MM.1S (cell line): ENCODE measurements around the gene KYNU.
"Not testable (repeated sequence)": the region's sequence is repeated elsewhere in the genome, so short reads cannot be mapped to it uniquely, and the experiment has no call there.

Source experiments
- DNase-seq: peaks from one replicate; pipeline ENCODE4 v3.0.0-alpha.2; 2015
- H2AFZ ChIP-seq: fragments of 300-600 bp; sonication (generic); 2 replicates; pipeline ENCODE4 v1.6.0; 2016; ENCODE audit warnings: antibody characterized with exemption, low read length
- H3F3A ChIP-seq: fragments of 300-600 bp; sonication (generic); 2 replicates; pipeline ENCODE4 v1.6.1; 2016; ENCODE audit warnings: mild to moderate bottlenecking, antibody characterized with exemption, low read length, moderate library complexity, mixed read lengths; ENCODE audit not compliant: insufficient read depth
- H3K27ac ChIP-seq: fragments of 300-600 bp; sonication (generic); 2 replicates; pipeline ENCODE4 v1.5.1; 2016; ENCODE audit warnings: mild to moderate bottlenecking, low read length
- H3K27me3 ChIP-seq: fragments of 300-600 bp; sonication (generic); replicated peaks from 2 replicates; pipeline ENCODE4 v1.6.0; 2016; ENCODE audit warnings: low read length; ENCODE audit not compliant: insufficient read depth
- H3K36me3 ChIP-seq: fragments of 300-600 bp; sonication (generic); replicated peaks from 2 replicates; pipeline ENCODE4 v1.6.1; 2016; ENCODE audit warnings: mild to moderate bottlenecking, low read length, mixed read lengths; ENCODE audit not compliant: insufficient read depth
- H3K4me1 ChIP-seq: fragments of 300-600 bp; sonication (generic); 2 replicates; pipeline ENCODE4 v1.6.1; 2016; ENCODE audit warnings: low read length, mixed read lengths
- H3K4me2 ChIP-seq: fragments of 300-600 bp; sonication (generic); 2 replicates; pipeline ENCODE4 v1.6.0; 2016; ENCODE audit warnings: low read depth, low read length
- H3K4me3 ChIP-seq: fragments of 300-600 bp; sonication (generic); 2 replicates; pipeline ENCODE4 v1.5.1; 2016; ENCODE audit warnings: low read length, mixed read lengths
- H3K79me2 ChIP-seq: fragments of 300-600 bp; sonication (generic); 2 replicates; pipeline ENCODE4 v1.6.1; 2016; ENCODE audit warnings: mixed run types, low read length, mixed read lengths
- H3K9ac ChIP-seq: fragments of 300-600 bp; sonication (generic); 2 replicates; pipeline ENCODE4 v1.6.1; 2016; ENCODE audit warnings: low read length, mixed read lengths
- H3K9me2 ChIP-seq: fragments of 300-600 bp; sonication (generic); replicated peaks from 2 replicates; pipeline ENCODE4 v1.6.1; 2016; ENCODE audit warnings: mild to moderate bottlenecking, low read length, mixed read lengths; ENCODE audit not compliant: insufficient read depth
- H3K9me3 ChIP-seq: fragments of 300-600 bp; sonication (generic); replicated peaks from 2 replicates; pipeline ENCODE4 v1.6.1; 2016; ENCODE audit warnings: mild to moderate bottlenecking, low read length, mixed read lengths; ENCODE audit not compliant: insufficient read depth
- H4K20me1 ChIP-seq: fragments of 300-600 bp; sonication (generic); 2 replicates; pipeline ENCODE4 v1.6.1; 2016; ENCODE audit warnings: mild to moderate bottlenecking, low read length, moderate library complexity, mixed read lengths; ENCODE audit not compliant: insufficient read depth
- CTCF ChIP-seq: fragments of 300-600 bp; sonication (generic); IDR thresholded peaks from 2 replicates; pipeline ENCODE4 v1.5.1; 2016; ENCODE audit warnings: antibody characterized with exemption, low read length, mixed read lengths
- EZH2 ChIP-seq: fragments of 300-600 bp; sonication (generic); optimal IDR thresholded peaks from 2 replicates; pipeline ENCODE3; 2017; ENCODE audit warnings: low read depth, mild to moderate bottlenecking, antibody characterized with exemption, low read length, mixed read lengths
- EZH2phosphoT487 ChIP-seq: fragments of 300-600 bp; sonication (generic); IDR thresholded peaks from 2 replicates; pipeline ENCODE4 v1.6.1; 2018; ENCODE audit warnings: antibody characterized with exemption, low read length

Gene KYNU

GRCh38 chr2:142944721-142945120 lies 67.3 kb downstream of the KYNU start:
- H3K79me2 ChIP-seq = no peaks in the 10 kb centered on the region
- H3K9me3 ChIP-seq = no peaks in the 10 kb centered on the region
- H4K20me1 ChIP-seq = no peaks in the 10 kb centered on the region
- no peak overlapping the region for H3K9ac ChIP-seq
- no peak overlapping the region for H3K27ac ChIP-seq
- H3K36me3 ChIP-seq = no peaks in the 10 kb centered on the region
- H3K4me1 ChIP-seq = no peaks in the 10 kb centered on the region
- H3K4me2 ChIP-seq = no peak overlapping the region
- no peaks in the 10 kb centered on the region for H3K9me2 ChIP-seq
- no peak for DNase-seq
- no peaks in the 10 kb centered on the region for H3F3A ChIP-seq
- TF ChIP-seq CTCF (no peak), EZH2phosphoT487 (no peak), EZH2 (no peak)
- H2AFZ ChIP-seq = no peak overlapping the region
- H3K27me3 ChIP-seq = no peaks in the 10 kb centered on the region
- no peak overlapping the region for H3K4me3 ChIP-seq

GRCh38 chr2:142946941-142947340 lies 69.5 kb downstream of the KYNU start:
- DNase-seq = no peak
- H3K9me3 ChIP-seq = no peaks in the 10 kb centered on the region
- H3F3A ChIP-seq = no peaks in the 10 kb centered on the region
- no peaks in the 10 kb centered on the region for H3K4me1 ChIP-seq
- no peak overlapping the region for H3K27ac ChIP-seq
- no peaks in the 10 kb centered on the region for H3K27me3 ChIP-seq
- H3K79me2 ChIP-seq = no peaks in the 10 kb centered on the region
- H3K9ac ChIP-seq = no peak overlapping the region
- H3K36me3 ChIP-seq = no peaks in the 10 kb centered on the region
- no peak overlapping the region for H3K4me3 ChIP-seq
- H4K20me1 ChIP-seq = no peaks in the 10 kb centered on the region
- no peak overlapping the region for H3K4me2 ChIP-seq
- no peak overlapping the region for H2AFZ ChIP-seq
- H3K9me2 ChIP-seq = no peaks in the 10 kb centered on the region
- TF ChIP-seq EZH2phosphoT487 (no peak), CTCF (no peak), EZH2 (no peak)

- not testable (repeated sequence) for H3K36me3 ChIP-seq, H3F3A ChIP-seq, H3K27ac ChIP-seq, H3K4me3 ChIP-seq, H3K9me2 ChIP-seq, DNase-seq, H3K79me2 ChIP-seq, H3K9ac ChIP-seq, H3K4me2 ChIP-seq, H3K27me3 ChIP-seq, H2AFZ ChIP-seq, H3K9me3 ChIP-seq, H3K4me1 ChIP-seq, H4K20me1 ChIP-seq
These were observed 71.3 kb downstream of the KYNU start for GRCh38 chr2:142948723-142949122.

- H3K4me3 ChIP-seq, H3K27me3 ChIP-seq, H3K4me2 ChIP-seq, H4K20me1 ChIP-seq, H3K9me3 ChIP-seq, H3F3A ChIP-seq, H3K9me2 ChIP-seq, H2AFZ ChIP-seq, H3K4me1 ChIP-seq, H3K27ac ChIP-seq, H3K36me3 ChIP-seq, H3K9ac ChIP-seq, H3K79me2 ChIP-seq, DNase-seq: not testable (repeated sequence)
These were observed 72.9 kb downstream of the KYNU start for GRCh38 chr2:142950323-142950722.
